KBM-7 (cell line): ENCODE results near the gene FOLR1.

Source experiments
- DNase-seq: peaks from one replicate; pipeline ENCODE4 v3.0.0-alpha.2; 2015
- in situ Hi-C: fragments of 300-500 bp; cut with MboI; formaldehyde crosslinking; loops from 2 replicates; pipeline ENCODE4 v1.14.3; 2020; ENCODE audit warnings: low sequenced_read_pairs, low pct_unique_long_range_greater_than_20kb, mixed read lengths

FOLR1 gene

DNA sequence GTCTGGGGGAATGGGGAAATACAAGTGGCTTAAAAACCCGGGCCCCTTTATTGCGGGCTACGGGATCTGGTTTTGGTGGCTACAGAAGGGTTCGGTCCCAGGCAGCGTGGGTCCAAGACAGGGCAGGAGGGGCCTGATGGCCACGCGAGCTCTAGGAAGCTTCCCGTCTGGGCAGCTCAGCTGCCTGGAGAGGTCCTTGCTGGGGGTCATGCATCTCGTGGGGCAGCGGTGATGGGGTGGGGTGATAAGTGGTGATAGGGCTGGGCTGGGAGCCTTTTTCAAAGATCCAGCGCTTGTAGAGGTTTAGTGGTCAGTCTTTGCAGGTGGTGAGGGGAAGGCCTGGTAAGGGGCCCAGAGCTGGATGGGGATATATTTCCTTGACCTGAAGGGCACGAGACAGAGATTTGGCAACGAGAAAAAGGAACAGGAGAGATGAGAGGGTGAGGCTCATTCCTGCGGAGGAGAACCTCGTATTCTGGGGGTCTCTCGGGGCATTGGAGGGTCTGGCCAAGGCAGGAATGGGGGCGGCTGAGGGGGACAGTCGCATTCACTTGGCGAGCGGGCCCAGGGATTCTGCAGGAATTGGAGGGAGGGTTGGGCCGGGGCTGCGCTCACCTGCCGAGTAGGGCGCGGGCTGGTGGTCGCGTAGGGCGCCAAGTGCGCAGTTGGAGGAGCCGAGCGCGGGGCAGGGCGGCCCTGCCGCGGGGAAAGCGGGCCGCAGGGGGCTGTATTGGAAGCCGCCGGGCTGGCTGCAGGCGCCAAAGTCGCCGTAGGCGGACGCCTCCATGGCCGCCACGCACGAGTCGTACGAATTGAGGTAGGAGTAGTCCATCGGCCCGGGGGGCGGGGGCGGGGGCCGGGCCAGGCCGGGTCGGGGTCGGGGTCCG, 51.5 kb downstream of the FOLR1 start:
- no peak for DNase-seq
- in situ Hi-C loops = no loop called here

DNA sequence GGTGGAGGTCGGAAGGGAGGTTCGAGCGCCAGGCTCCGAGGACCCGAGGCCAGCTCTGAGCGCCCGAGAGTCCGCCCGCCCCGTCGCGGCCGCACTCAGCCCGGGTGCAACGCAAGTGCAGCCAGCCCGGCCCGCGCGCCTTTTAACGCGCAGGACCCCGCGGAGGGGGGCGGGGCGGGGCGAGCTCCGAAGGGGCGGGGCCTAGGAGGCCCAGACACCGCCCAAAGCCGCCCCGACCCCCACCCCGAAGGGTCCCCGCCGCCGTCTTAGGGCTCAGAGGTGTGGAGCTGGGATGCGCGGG, 52.1 kb downstream of the FOLR1 start, which contains the start of gene PHOX2A:
Gene PHOX2A (minus strand): TSS at position 117 of the 301 bp plus-strand sequence. CDS start 172 bp downstream, outside the sequence.
- DNase-seq = no peak
- in situ Hi-C loops = no loop called here

DNA sequence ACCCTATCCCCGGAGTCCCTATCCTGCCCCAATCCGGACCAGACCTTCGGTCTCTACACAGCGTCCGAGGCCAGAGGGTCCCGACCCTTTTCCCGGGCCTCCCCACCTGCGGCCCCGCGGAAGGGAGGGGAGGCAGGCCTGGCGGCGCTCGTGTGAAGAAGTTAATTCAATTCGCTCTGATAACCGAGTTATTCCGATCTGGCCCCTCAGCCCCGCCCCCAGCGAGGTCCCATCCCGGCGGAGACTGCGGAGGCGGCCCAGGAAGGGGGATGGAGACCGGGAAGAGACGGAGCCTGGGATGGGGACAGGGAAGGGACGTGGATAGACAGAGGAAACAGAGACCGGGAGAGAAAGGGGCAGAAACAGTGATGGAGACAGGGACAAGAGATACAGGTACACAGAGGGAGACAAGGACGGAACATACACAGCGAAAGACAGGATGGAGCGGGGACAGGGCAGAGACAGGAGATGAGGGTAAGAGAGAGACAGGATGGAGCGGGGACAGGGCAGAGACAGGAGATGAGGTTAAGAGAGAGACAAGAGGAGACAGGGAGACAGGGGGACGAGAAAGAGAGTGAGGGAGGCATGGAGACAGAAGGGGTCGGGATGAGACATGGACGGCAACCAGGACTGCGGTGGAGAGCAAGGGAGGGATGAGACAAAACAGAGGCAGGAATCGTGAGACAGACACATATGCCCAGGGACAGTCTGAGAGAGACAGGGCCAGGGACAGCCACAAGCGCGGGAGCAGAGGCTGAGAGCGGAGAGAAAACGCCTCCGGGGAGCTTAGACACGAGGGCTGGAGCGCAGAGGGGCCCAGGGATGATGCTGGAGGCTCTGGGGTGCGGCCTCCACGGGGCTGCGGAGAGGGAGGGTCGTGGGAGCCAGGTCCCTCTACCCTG, 52.7 kb downstream of the FOLR1 start:
- in situ Hi-C loops = no loop called here
- DNase-seq = no peak

DNA sequence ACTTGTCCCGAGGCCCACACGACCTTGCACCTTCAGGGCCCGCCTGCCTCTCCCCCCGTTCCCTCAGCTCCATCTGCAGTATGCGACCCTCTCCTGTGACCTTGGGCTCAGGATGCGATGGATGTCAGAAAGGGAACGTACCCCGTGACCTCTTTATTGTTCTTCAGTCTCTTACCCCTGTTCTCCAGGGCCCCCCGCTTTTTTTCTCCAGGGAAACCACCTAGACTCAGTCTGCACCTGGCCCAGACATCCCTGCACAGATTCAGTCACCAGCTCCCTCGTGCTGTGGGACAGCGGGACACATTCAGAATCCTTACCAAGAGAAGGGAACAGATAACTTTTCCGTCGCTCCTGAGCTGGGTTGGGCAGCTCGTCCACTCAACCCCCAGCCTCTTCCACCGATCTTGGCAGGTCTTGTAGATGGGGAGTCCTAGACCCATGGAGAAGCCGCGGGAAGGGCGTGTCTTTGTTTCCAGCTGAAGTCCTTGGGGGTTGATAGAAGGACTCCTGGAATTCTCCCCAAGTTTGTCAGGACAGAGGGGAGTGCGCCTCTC, 53.4 kb downstream of the FOLR1 start:
- DNase-seq = no peak
- in situ Hi-C loops = no loop called here
